GM23248 (cell line): ENCODE data around the gene PAPOLB. TPM values are rescaled to one million over a fixed set of nuclear protein-coding genes. Genes with fewer than 3 reads are reported as not detected.
A peak's percentile ranks its signal among the peaks of the same experiment; 100 is the strongest.

Source experiments
- DNase-seq: peaks from one replicate; pipeline ENCODE4 v3.0.0-alpha.2; 2015
- H2AFZ ChIP-seq: fragments of 200-600 bp; sonication (generic); 2 replicates; pipeline ENCODE4 v1.6.1; 2016; ENCODE audit warnings: antibody characterized with exemption
- H3F3A ChIP-seq: fragments of 200-600 bp; sonication (generic); 2 replicates; pipeline ENCODE4 v1.6.1; 2016; ENCODE audit warnings: mild to moderate bottlenecking, antibody characterized with exemption, mixed run types; ENCODE audit not compliant: insufficient read depth
- H3K27ac ChIP-seq: fragments of 200-600 bp; sonication (generic); 2 replicates; pipeline ENCODE4 v1.5.1; 2016; ENCODE audit warnings: mild to moderate bottlenecking
- H3K27me3 ChIP-seq: fragments of 200-600 bp; sonication (generic); replicated peaks from 2 replicates; pipeline ENCODE4 v1.6.1; 2016; ENCODE audit warnings: mild to moderate bottlenecking; ENCODE audit not compliant: insufficient read depth
- H3K36me3 ChIP-seq: fragments of 200-600 bp; sonication (generic); 2 replicates; pipeline ENCODE4 v1.6.1; 2016; ENCODE audit warnings: low read depth, mild to moderate bottlenecking
- H3K4me1 ChIP-seq: fragments of 200-600 bp; sonication (generic); 2 replicates; pipeline ENCODE4 v1.6.1; 2016; ENCODE audit warnings: mild to moderate bottlenecking; ENCODE audit not compliant: insufficient read depth
- H3K4me2 ChIP-seq: fragments of 200-600 bp; sonication (generic); one replicate; pipeline ENCODE4 v1.6.1; 2016; ENCODE audit warnings: mild to moderate bottlenecking; ENCODE audit not compliant: unreplicated experiment
- H3K4me3 ChIP-seq: fragments of 200-600 bp; sonication (generic); 2 replicates; pipeline ENCODE4 v1.5.1; 2016; ENCODE audit warnings: mild to moderate bottlenecking
- H3K79me2 ChIP-seq: fragments of 200-600 bp; sonication (generic); 2 replicates; pipeline ENCODE4 v1.6.1; 2016; ENCODE audit warnings: mild to moderate bottlenecking; ENCODE audit not compliant: insufficient read depth
- H3K9ac ChIP-seq: fragments of 200-600 bp; sonication (generic); 2 replicates; pipeline ENCODE4 v1.6.1; 2016; ENCODE audit warnings: mild to moderate bottlenecking
- H3K9me2 ChIP-seq: fragments of 200-600 bp; sonication (generic); 2 replicates; pipeline ENCODE4 v1.6.1; 2016; ENCODE audit warnings: mixed run types, mild to moderate bottlenecking, moderate library complexity; ENCODE audit not compliant: insufficient read depth
- H3K9me3 ChIP-seq: fragments of 200-600 bp; sonication (generic); one replicate; pipeline ENCODE4 v1.6.1; 2017; ENCODE audit warnings: low read depth
- H4K20me1 ChIP-seq: fragments of 200-600 bp; sonication (generic); 2 replicates; pipeline ENCODE4 v1.6.0; 2016; ENCODE audit not compliant: insufficient read depth
- EZH2 ChIP-seq: fragments of 200-600 bp; sonication (generic); IDR thresholded peaks from 2 replicates; pipeline ENCODE4 v1.6.1; 2018; ENCODE audit warnings: antibody characterized with exemption, mild to moderate bottlenecking; ENCODE audit not compliant: insufficient read depth, poor library complexity, severe bottlenecking
- EZH2phosphoT487 ChIP-seq: fragments of 200-600 bp; sonication (generic); IDR thresholded peaks from 2 replicates; pipeline ENCODE4 v1.6.1; 2018; ENCODE audit warnings: antibody characterized with exemption, moderate library complexity, mild to moderate bottlenecking, low read depth; ENCODE audit not compliant: insufficient read depth
- WGBS, 2 experiments: methylation state at CpG; one replicate each; pipeline ENCODE4 v1.1.6; 2015 to 2017; ENCODE audit warnings: low lambda C conversion rate in 2 of 2, low coverage in 1 of 2; ENCODE audit errors: missing lambda C conversion rate in 2 of 2; 5-methylcytosine and 5-hydroxymethylcytosine counted together
- in situ Hi-C: fragments of 300-500 bp; cut with MboI; formaldehyde crosslinking; loops from 2 replicates; pipeline ENCODE4 v1.15.0; 2020
- polyA plus RNA-seq: library from polyadenylated mRNA; unstranded; fragments of >200 nt; fragmentation: Nextera tagmentation; extraction: Ambion mirVana; gene quantifications from 2 replicates; pipeline ENCODE4 v1.2.1, GENCODE V29; 2016
- total RNA-seq: library from RNA; depleted of rRNA; stranded (reverse); fragments of >200 nt; shearing (Covaris generic); gene quantifications from 2 replicates; pipeline ENCODE4 v1.2.3, GENCODE V29; 2014

PAPOLB gene
- total and polyA plus RNA-seq, 2 experiments from 2014 or later = 0.11 TPM; not detected in 1

GRCh38 chr7:4856336-4857057 is 5.3 kb downstream of the PAPOLB start:
- H3K9me2 ChIP-seq = no peaks in the 10 kb centered on the region
- no peaks in the 10 kb centered on the region for H3K36me3 ChIP-seq
- in situ Hi-C loops = no loop called here
- 79 to 81% methylated on average over 10 of the region's 10 CpGs for WGBS, 2 experiments
- no peak overlapping the region for H3K27ac ChIP-seq
- H3K9ac ChIP-seq = no peak overlapping the region
- no peaks in the 10 kb centered on the region for H3K27me3 ChIP-seq
- no peaks in the 10 kb centered on the region for H3F3A ChIP-seq
- no peak overlapping the region for H3K4me3 ChIP-seq
- no peaks in the 10 kb centered on the region for H3K9me3 ChIP-seq
- H3K79me2 ChIP-seq = no peaks in the 10 kb centered on the region
- no peak for DNase-seq
- no peak overlapping the region for H2AFZ ChIP-seq
- no peaks in the 10 kb centered on the region for H3K4me1 ChIP-seq
- H4K20me1 ChIP-seq = no peaks in the 10 kb centered on the region
- no peak overlapping the region for H3K4me2 ChIP-seq
- TF ChIP-seq EZH2phosphoT487 = no peak

- Histone ChIP-seq H3K79me2 (no peaks in the 10 kb centered on the region), H3K4me1 (no peaks in the 10 kb centered on the region), H3K9me2 (no peaks in the 10 kb centered on the region), H3K9ac (no peak overlapping the region), H3K4me2 (no peak overlapping the region), H4K20me1 (no peaks in the 10 kb centered on the region), H3K9me3 (no peaks in the 10 kb centered on the region), H3K36me3 (no peaks in the 10 kb centered on the region), H2AFZ (no peak overlapping the region), H3K27me3 (no peaks in the 10 kb centered on the region), H3K27ac (no peak overlapping the region), H3K4me3 (no peak overlapping the region), H3F3A (no peaks in the 10 kb centered on the region)
- no peak for DNase-seq
- no peak for TF ChIP-seq EZH2phosphoT487
- no peak for TF ChIP-seq EZH2
- in situ Hi-C loops = no loop called here
- 71 to 79% methylated on average over 6 of the region's 6 CpGs for WGBS, 2 experiments
Measured at GRCh38 chr7:4854916-4855315, 6.9 kb downstream of the PAPOLB start.

GRCh38 chr7:4851459-4852422 is 10.1 kb downstream of the PAPOLB start:
- Histone ChIP-seq H3K4me3 (no peak overlapping the region), H4K20me1 (no peaks in the 10 kb centered on the region), H3K9me3 (no peaks in the 10 kb centered on the region), H3K9ac (no peak overlapping the region), H3K27me3 (no peaks in the 10 kb centered on the region), H2AFZ (no peak overlapping the region), H3K4me2 (no peak overlapping the region), H3K4me1 (no peaks in the 10 kb centered on the region), H3K9me2 (no peaks in the 10 kb centered on the region), H3K27ac (no peak overlapping the region), H3K79me2 (no peaks in the 10 kb centered on the region), H3K36me3 (no peaks in the 10 kb centered on the region), H3F3A (no peaks in the 10 kb centered on the region)
- TF ChIP-seq EZH2 = no peak
- TF ChIP-seq EZH2phosphoT487 = no peak
- WGBS, 2 experiments = 74 to 80% methylated on average over 6 of the region's 6 CpGs
- in situ Hi-C loops = no loop called here
- DNase-seq = peak; percentile 40

- H3K36me3 ChIP-seq = no peaks in the 10 kb centered on the region
- WGBS, 2 experiments = 86 to 87% methylated on average over 8 of the region's 8 CpGs
Measured at GRCh38 chr7:4850262-4850795, 11.5 kb downstream of the PAPOLB start.

More at GRCh38 chr7:4850262-4850795, 11.5 kb downstream of the PAPOLB start:
- Histone ChIP-seq H3K27me3 (no peaks in the 10 kb centered on the region), H3K79me2 (no peaks in the 10 kb centered on the region), H2AFZ (no peak overlapping the region), H3K9me3 (no peaks in the 10 kb centered on the region), H3K4me1 (no peaks in the 10 kb centered on the region), H3K27ac (no peak overlapping the region), H3K4me3 (no peak overlapping the region), H3K9ac (no peak overlapping the region), H3K4me2 (no peak overlapping the region), H3F3A (no peaks in the 10 kb centered on the region), H4K20me1 (no peaks in the 10 kb centered on the region), H3K9me2 (no peaks in the 10 kb centered on the region)
- in situ Hi-C loops = no loop called here
- DNase-seq = no peak
- TF ChIP-seq EZH2 = no peak
- no peak for TF ChIP-seq EZH2phosphoT487
